ENCODE data around the gene ETV1.

ETV1 gene

DNA sequence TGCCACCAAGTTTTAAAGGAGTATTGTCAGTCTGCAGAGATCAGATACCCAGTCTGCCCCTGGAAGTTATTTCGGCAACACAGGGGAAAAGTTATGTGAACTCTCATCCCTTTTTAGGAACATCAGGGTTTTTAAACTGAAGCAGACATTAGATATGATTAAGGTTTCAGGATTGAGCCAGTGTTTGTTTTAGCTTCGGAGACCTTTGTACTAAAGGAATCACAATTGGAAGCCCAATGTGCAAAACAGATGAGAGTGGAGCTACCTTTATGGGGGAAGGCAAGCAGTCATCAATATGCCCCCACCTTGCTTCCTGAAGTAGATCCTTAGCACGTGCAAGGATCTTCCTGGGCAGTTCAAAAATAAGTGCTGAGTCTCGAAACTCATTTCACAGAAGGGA lies 39.5 kb downstream of the ETV1 start:
- Histone ChIP-seq H3K27me3 (ENCODE audit: insufficient read depth, poor library complexity, severe bottlenecking) (no peaks in the 10 kb centered on the region), H3K27ac (replicated peaks) (no peak overlapping the region), H3K4me3 (replicated peaks; ENCODE audit: insufficient read depth, low read length) (no peak overlapping the region)
- DNase-seq (ENCODE audit: low read depth in 1 of 2, low spot score in 1 of 2): no peak
- TF ChIP-seq POLR2AphosphoS5 (IDR thresholded peaks at IDR 0.05; ENCODE audit: low read depth): no peak
- TF ChIP-seq, protein P1, sequence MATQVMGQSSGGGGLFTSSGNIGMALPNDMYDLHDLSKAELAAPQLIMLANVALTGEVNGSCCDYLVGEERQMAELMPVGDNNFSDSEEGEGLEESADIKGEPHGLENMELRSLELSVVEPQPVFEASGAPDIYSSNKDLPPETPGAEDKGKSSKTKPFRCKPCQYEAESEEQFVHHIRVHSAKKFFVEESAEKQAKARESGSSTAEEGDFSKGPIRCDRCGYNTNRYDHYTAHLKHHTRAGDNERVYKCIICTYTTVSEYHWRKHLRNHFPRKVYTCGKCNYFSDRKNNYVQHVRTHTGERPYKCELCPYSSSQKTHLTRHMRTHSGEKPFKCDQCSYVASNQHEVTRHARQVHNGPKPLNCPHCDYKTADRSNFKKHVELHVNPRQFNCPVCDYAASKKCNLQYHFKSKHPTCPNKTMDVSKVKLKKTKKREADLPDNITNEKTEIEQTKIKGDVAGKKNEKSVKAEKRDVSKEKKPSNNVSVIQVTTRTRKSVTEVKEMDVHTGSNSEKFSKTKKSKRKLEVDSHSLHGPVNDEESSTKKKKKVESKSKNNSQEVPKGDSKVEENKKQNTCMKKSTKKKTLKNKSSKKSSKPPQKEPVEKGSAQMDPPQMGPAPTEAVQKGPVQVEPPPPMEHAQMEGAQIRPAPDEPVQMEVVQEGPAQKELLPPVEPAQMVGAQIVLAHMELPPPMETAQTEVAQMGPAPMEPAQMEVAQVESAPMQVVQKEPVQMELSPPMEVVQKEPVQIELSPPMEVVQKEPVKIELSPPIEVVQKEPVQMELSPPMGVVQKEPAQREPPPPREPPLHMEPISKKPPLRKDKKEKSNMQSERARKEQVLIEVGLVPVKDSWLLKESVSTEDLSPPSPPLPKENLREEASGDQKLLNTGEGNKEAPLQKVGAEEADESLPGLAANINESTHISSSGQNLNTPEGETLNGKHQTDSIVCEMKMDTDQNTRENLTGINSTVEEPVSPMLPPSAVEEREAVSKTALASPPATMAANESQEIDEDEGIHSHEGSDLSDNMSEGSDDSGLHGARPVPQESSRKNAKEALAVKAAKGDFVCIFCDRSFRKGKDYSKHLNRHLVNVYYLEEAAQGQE (IDR thresholded peaks at IDR 0.05; ENCODE audit: insufficient replicate concordance, low read depth): no peak
- no peak for TF ChIP-seq GABPA (IDR thresholded peaks at IDR 0.05; ENCODE audit: low read depth)
- TF ChIP-seq, protein P2, sequence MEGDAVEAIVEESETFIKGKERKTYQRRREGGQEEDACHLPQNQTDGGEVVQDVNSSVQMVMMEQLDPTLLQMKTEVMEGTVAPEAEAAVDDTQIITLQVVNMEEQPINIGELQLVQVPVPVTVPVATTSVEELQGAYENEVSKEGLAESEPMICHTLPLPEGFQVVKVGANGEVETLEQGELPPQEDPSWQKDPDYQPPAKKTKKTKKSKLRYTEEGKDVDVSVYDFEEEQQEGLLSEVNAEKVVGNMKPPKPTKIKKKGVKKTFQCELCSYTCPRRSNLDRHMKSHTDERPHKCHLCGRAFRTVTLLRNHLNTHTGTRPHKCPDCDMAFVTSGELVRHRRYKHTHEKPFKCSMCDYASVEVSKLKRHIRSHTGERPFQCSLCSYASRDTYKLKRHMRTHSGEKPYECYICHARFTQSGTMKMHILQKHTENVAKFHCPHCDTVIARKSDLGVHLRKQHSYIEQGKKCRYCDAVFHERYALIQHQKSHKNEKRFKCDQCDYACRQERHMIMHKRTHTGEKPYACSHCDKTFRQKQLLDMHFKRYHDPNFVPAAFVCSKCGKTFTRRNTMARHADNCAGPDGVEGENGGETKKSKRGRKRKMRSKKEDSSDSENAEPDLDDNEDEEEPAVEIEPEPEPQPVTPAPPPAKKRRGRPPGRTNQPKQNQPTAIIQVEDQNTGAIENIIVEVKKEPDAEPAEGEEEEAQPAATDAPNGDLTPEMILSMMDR (IDR thresholded peaks at IDR 0.05; ENCODE audit: insufficient read depth, low read length): no peak
- TF ChIP-seq SPI1 (IDR thresholded peaks at IDR 0.05; ENCODE audit: borderline replicate concordance, low read depth): no peak

DNA sequence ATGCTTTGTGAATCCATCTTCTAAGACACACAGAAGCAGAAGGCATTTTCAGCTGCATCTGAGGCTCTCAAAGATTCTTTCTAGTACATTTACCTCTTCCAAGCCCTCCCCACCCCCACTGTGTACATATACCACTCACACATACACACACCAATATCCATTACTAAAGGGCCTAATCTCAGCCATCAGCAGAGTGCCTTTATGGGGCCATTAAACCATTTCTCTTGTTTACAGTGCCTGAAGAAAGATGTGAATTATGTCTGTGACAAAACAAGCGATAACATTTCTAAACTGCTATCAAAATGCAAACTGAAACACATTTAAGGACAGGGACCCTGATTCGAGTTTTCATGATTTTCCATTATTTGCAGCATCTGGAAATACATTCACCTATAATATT lies 40.0 kb downstream of the ETV1 start:
- Histone ChIP-seq H3K4me3 (replicated peaks; ENCODE audit: insufficient read depth, low read length) (no peak overlapping the region), H3K27me3 (ENCODE audit: insufficient read depth, poor library complexity, severe bottlenecking) (no peaks in the 10 kb centered on the region), H3K27ac (replicated peaks) (no peak overlapping the region)
- no peak for TF ChIP-seq POLR2AphosphoS5 (IDR thresholded peaks at IDR 0.05; ENCODE audit: low read depth)
- no peak for TF ChIP-seq GABPA (IDR thresholded peaks at IDR 0.05; ENCODE audit: low read depth)
- TF ChIP-seq, protein P2 (IDR thresholded peaks at IDR 0.05; ENCODE audit: insufficient read depth, low read length): no peak
- TF ChIP-seq SPI1 (IDR thresholded peaks at IDR 0.05; ENCODE audit: borderline replicate concordance, low read depth): no peak
- TF ChIP-seq, protein P1 (IDR thresholded peaks at IDR 0.05; ENCODE audit: insufficient replicate concordance, low read depth): no peak
- DNase-seq (ENCODE audit: low read depth in 1 of 2, low spot score in 1 of 2): no peak

DNA sequence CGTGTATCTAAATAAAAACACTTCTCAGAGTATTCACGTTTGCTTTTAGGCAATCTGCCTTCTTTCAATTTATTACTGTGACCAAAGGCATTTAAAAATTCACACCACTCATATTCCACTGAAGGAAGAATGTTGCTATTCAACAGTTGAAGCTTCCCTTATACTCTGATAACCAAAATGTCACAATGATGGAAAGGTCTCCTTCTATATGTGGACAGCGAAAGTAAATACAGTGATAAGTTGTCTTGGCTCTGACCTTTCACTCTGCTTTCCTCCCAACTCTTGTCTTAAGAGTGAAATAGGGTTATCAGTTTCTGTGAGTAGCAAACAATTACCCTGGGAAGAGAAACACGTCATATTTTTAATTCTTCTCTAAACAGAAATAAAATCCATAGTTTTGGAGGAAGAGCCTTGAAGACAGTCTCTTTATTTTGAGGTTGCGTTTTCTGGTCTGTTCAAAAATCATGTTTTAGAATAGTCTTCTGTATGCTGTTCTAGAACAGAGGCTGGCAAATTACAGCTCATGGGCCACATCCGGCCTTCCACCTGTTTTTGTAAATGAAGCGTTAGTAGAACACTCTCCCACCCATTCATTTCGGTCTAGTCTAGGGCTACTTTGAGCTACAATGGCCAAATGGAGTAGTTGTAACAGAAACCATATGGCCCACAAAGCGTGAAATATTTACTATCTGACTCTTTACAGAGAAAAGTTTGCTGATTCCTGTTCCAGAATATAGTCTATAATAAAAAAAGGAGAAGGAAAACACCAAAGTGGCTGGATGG lies 41.3 kb downstream of the ETV1 start:
- H3K4me3 ChIP-seq (replicated peaks; ENCODE audit: insufficient read depth, low read length): no peak overlapping the region
- TF ChIP-seq, protein P2 (IDR thresholded peaks at IDR 0.05; ENCODE audit: insufficient read depth, low read length): no peak
- TF ChIP-seq POLR2AphosphoS5 (IDR thresholded peaks at IDR 0.05; ENCODE audit: low read depth) (no peak), SPI1 (IDR thresholded peaks at IDR 0.05; ENCODE audit: borderline replicate concordance, low read depth) (no peak), GABPA (IDR thresholded peaks at IDR 0.05; ENCODE audit: low read depth) (no peak)
- TF ChIP-seq, protein P1 (IDR thresholded peaks at IDR 0.05; ENCODE audit: insufficient replicate concordance, low read depth): no peak
- no peaks in the 10 kb centered on the region for H3K27me3 ChIP-seq (ENCODE audit: insufficient read depth, poor library complexity, severe bottlenecking)
- H3K27ac ChIP-seq (replicated peaks): no peak overlapping the region
- no peak for DNase-seq (ENCODE audit: low read depth in 1 of 2, low spot score in 1 of 2)
